K562 (cell line): ENCODE data around the gene CSRNP2. TPM values are rescaled to one million over a fixed set of nuclear protein-coding genes. Genes with fewer than 3 reads are reported as not detected.
"Not testable (repeated sequence)": the region's sequence is repeated elsewhere in the genome, so short reads cannot be mapped to it uniquely, and the experiment has no call there.

Source experiments
- ATAC-seq: fragments of 200-7000 bp; cut with Tn5 transposase; 3 replicates; pipeline ENCODE4 v1.9.1; 2020; ENCODE audit warnings: moderate library complexity
- BruUV-seq: library from RNA; stranded (reverse); fragments of 400-500 nt; replicated peaks from 2 replicates; lab custom pipeline; 2021; lab: Mats Ljungman, UMichigan
- CTCF ChIA-PET: fragments of 300-600 bp; formaldehyde crosslinking; extraction: SDS; loops from one replicate; lab custom pipeline; 2021; ENCODE audit warnings: low intra/inter-chr PET ratio; lab: Yijun Ruan, JAX
- POLR2A ChIA-PET: fragments of 300-600, 350-650 bp; sonication (Branson Sonifier 250); formaldehyde crosslinking; extraction: SDS; loops from one replicate; lab custom pipeline; 2021; ENCODE audit warnings: antibody characterized with exemption, inconsistent platforms; lab: Yijun Ruan, JAX
- DNase-seq, 4 experiments: peaks; one replicate each; pipeline versions ENCODE4 v3.0.0 to v3.0.0-alpha.2; 2011 to 2018; ENCODE audit warnings: low spot score in 3 of 4, mixed read lengths in 3 of 4; ENCODE audit errors: extremely low read depth in 1 of 4
- FAIRE-seq: peaks from 2 replicates; lab custom pipeline; 2011; peaks lifted over from hg19 to GRCh38; lab: Jason Lieb, UNC
- H2AFZ ChIP-seq: 2 replicates; pipeline ENCODE4 v1.6.0; 2011; ENCODE audit warnings: low read depth, low read length, control low read depth, inconsistent platforms
- H3K27ac ChIP-seq: fragments of 200-600 bp; 3 replicates; pipeline ENCODE4 v1.8.0; 2011; ENCODE audit warnings: low read depth, mild to moderate bottlenecking, control low read depth, inconsistent platforms, low read length, moderate library complexity, mixed read lengths; ENCODE audit errors: extremely low read depth
- H3K27me3 ChIP-seq, 2 experiments: fragments of 300-600 bp in 1 of 2; 2 replicates in 1 of 2; 3 replicates in 1 of 2; pipeline versions ENCODE4 v1.6.0 to v1.8.0; 2011; ENCODE audit warnings: inconsistent platforms in 2 of 2, low read length in 2 of 2, mild to moderate bottlenecking in 1 of 2, mixed read lengths in 1 of 2, moderate library complexity in 1 of 2; ENCODE audit not compliant: control insufficient read depth in 2 of 2, insufficient read depth in 2 of 2
- H3K36me3 ChIP-seq: fragments of 300-600 bp; 3 replicates; pipeline ENCODE4 v1.8.0; 2011; ENCODE audit warnings: mild to moderate bottlenecking, low read length, inconsistent platforms; ENCODE audit not compliant: control insufficient read depth, insufficient read depth
- H3K4me1 ChIP-seq, 2 experiments: fragments of 200-600 bp in 1 of 2; replicated peaks in 1 of 2; 2 replicates in 1 of 2; 3 replicates in 1 of 2; pipeline versions ENCODE4 v1.5.1 to v1.8.0; 2011; ENCODE audit warnings: inconsistent platforms in 2 of 2, low read length in 2 of 2, mild to moderate bottlenecking in 1 of 2, mixed read lengths in 1 of 2, moderate library complexity in 1 of 2; ENCODE audit not compliant: control insufficient read depth in 2 of 2, insufficient read depth in 2 of 2
- H3K4me2 ChIP-seq: 2 replicates; pipeline ENCODE4 v1.6.1; 2011; ENCODE audit warnings: low read length, control low read depth, inconsistent platforms, mixed read lengths; ENCODE audit not compliant: insufficient read depth
- H3K4me3 ChIP-seq: fragments of 200-600 bp; sonication (generic), shearing (Covaris generic); 2 replicates; pipeline ENCODE4 v1.5.1; 2016; ENCODE audit warnings: control low read depth, inconsistent platforms
- H3K79me2 ChIP-seq: fragments of 200-600 bp; 3 replicates; pipeline ENCODE4 v1.8.0; 2011; ENCODE audit warnings: low read length, inconsistent platforms; ENCODE audit not compliant: control insufficient read depth, insufficient read depth
- H3K9ac ChIP-seq, 2 experiments: 2 replicates each; pipeline versions ENCODE4 v1.6.0 to v1.6.1; 2011; ENCODE audit warnings: low read depth in 2 of 2, low read length in 2 of 2, control low read depth in 1 of 2, inconsistent platforms in 1 of 2, mild to moderate bottlenecking in 1 of 2, mixed read lengths in 1 of 2; ENCODE audit not compliant: insufficient read depth in 1 of 2
- H3K9me1 ChIP-seq: one replicate; pipeline ENCODE4 v1.6.0; 2011; ENCODE audit warnings: inconsistent platforms, mild to moderate bottlenecking, low read length, moderate library complexity; ENCODE audit not compliant: control insufficient read depth, insufficient read depth
- H3K9me3 ChIP-seq: replicated peaks from 2 replicates; pipeline ENCODE4 v1.5.1; 2011; ENCODE audit warnings: low read depth, low read length, inconsistent platforms; ENCODE audit not compliant: control insufficient read depth, insufficient read depth
- H4K20me1 ChIP-seq: replicated peaks from 2 replicates; pipeline ENCODE4 v1.6.1; 2011; ENCODE audit warnings: low read length, inconsistent platforms, mixed read lengths; ENCODE audit not compliant: control insufficient read depth, insufficient read depth
- BMI1 ChIP-seq: fragments of 150-350 bp; IDR thresholded peaks from 2 replicates; pipeline ENCODE4 v1.6.1; 2014; ENCODE audit warnings: low read length
- CBX1 ChIP-seq: sonication (generic); IDR thresholded peaks from 2 replicates; pipeline ENCODE4 v1.6.1; 2016; ENCODE audit warnings: antibody characterized with exemption, low read depth, mild to moderate bottlenecking
- GABPB1 ChIP-seq: sonication (generic); formaldehyde crosslinking; IDR thresholded peaks from 2 replicates; pipeline ENCODE4 v1.8.0; 2022; ENCODE audit warnings: mild to moderate bottlenecking, missing genetic modification reagents
- POLR3G ChIP-seq: IDR thresholded peaks from 2 replicates; pipeline ENCODE4 v1.6.1; 2011; ENCODE audit not compliant: insufficient read length, insufficient replicate concordance; ENCODE audit errors: extremely low read depth
- SLC30A9 ChIP-seq: fragments of 250-450 bp; sonication (Bioruptor Pico); IDR thresholded peaks from 2 replicates; pipeline ENCODE4 v1.8.0; 2022; ENCODE audit warnings: mild to moderate bottlenecking, moderate library complexity
- WGBS: fragments of 100-300 bp; shearing (Covaris generic); methylation state at CpG from one replicate; pipeline ENCODE4 v1.1.6; 2016; ENCODE audit warnings: low coverage, mixed read lengths; ENCODE audit not compliant: insufficient coverage; ENCODE audit errors: missing lambda C conversion rate; 5-methylcytosine and 5-hydroxymethylcytosine counted together
- in situ Hi-C: fragments of 300-500 bp; cut with MboI; formaldehyde crosslinking; loops from 4 replicates; pipeline ENCODE4 v1.15.0; 2018; ENCODE audit warnings: inconsistent platforms, mixed read lengths
- intact Hi-C: fragments of 100-400 bp; cut with micrococcal nuclease; formaldehyde crosslinking; loops from 2 replicates; pipeline ENCODE4 v1.14.2; 2022
- polyA plus RNA-seq, 8 experiments: library from polyadenylated mRNA; depleted of rRNA in 4 of 8; stranded (reverse) in 5 of 8; unstranded in 3 of 8; fragments of >200 nt; fragmentation: Nextera tagmentation in 2 of 8; fragmentation: Illumina TruSeq in 1 of 8; extraction: Ambion mirVana in 2 of 8; extraction: Trizol in 1 of 8; gene quantifications; 2 replicates each; pipeline versions ENCODE4 v1.2.1 to v1.2.3, GENCODE V29; 2011 to 2014; ENCODE audit warnings: inconsistent platforms in 1 of 8, missing spikeins in 1 of 8
- total RNA-seq, 7 experiments: library from RNA; depleted of rRNA in 6 of 7; stranded (reverse); fragments of >200 nt in 6 of 7; fragmentation: Illumina TruSeq in 2 of 7; extraction: Trizol in 2 of 7; gene quantifications; 2 replicates each; pipeline versions ENCODE4 v1.2.1 to v1.2.3, GENCODE V29; 2011 to 2021; ENCODE audit warnings: low replicate concordance in 1 of 7
- TF ChIP-seq, protein P1 (sequence below): sonication (generic); formaldehyde crosslinking; IDR thresholded peaks from 2 replicates; pipeline ENCODE4 v1.8.1; 2022; ENCODE audit warnings: missing genetic modification reagents

The CSRNP2 gene
- total and polyA plus RNA-seq, 9 of the 15 experiments (the other 6 are each of a cell fraction or from before 2014, with no cell fraction given) = 1.6 to 13.9 (median 5.9) TPM

DNA sequence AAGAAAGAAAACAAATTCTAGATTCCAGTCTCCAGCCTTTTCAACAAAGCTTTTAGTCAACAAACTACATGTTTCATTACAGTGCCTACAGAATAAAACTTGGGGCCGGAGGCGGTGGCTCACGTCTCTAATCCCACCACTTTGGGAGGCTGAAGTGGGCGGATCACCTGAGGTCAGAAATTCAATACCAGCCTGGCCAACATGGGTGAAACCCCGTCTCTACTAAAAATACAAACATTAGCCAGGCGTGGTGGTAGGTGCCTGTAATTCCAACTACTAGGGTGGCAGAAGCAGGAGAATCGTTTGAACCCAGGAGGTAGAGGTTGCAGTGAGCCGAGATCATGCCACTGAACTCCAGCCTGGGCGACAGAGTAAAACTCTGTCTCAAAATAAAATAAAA, 68.9 kb downstream of the CSRNP2 start:
- H3K4me3 ChIP-seq, H3K9ac ChIP-seq, DNase-seq, in situ Hi-C loops, FAIRE-seq, BruUV-seq, H4K20me1 ChIP-seq, H3K9me3 ChIP-seq, H3K27ac ChIP-seq, H3K36me3 ChIP-seq, intact Hi-C loops, H2AFZ ChIP-seq, H3K4me2 ChIP-seq, CTCF ChIA-PET, H3K9me1 ChIP-seq, ATAC-seq, H3K27me3 ChIP-seq: not testable (repeated sequence)
- POLR2A ChIA-PET = interaction anchor here (0.9 to 1.3 kb wide), 2 partner anchors 8 to 10 kb away, joined by 3 read pairs; no protein-coding TSS in a partner anchor
- Histone ChIP-seq H3K4me1 (peaks cover 19 to 32% of the 10 kb centered on the region in 2 experiments; a peak in 4 of 5 replicates), H3K79me2 (peaks cover 88% of the 10 kb centered on the region)
- WGBS = 90% methylated on average over 9 of the region's 9 CpGs

DNA sequence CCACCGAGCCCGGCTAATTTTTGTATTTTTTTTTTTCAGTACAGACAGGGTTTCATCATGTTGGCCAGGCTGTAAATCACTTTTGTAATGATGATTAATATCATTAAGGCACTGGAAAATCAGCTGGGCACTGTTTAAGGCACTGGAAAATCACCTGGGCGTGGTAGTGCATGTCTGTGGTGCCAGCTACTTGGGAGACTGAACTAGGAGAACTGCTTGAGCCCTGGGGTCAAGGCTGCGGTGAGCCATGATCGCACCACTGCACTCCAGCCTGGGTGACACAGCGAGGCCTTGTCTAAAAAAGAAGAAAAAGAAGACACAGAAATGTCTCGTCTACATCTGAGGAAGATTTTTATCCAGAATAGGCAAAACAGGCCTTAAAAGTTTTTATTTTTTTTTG, 70.0 kb downstream of the CSRNP2 start:
- BruUV-seq = no TSS peak

More for the DNA sequence above, 70.0 kb downstream of the CSRNP2 start:
- TF ChIP-seq CBX1 = no peak
- TF ChIP-seq, protein P1, sequence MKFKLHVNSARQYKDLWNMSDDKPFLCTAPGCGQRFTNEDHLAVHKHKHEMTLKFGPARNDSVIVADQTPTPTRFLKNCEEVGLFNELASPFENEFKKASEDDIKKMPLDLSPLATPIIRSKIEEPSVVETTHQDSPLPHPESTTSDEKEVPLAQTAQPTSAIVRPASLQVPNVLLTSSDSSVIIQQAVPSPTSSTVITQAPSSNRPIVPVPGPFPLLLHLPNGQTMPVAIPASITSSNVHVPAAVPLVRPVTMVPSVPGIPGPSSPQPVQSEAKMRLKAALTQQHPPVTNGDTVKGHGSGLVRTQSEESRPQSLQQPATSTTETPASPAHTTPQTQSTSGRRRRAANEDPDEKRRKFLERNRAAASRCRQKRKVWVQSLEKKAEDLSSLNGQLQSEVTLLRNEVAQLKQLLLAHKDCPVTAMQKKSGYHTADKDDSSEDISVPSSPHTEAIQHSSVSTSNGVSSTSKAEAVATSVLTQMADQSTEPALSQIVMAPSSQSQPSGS (CRISPR knock-in tag) = no peak
- no peak for TF ChIP-seq POLR3G
- no peak for TF ChIP-seq GABPB1 (CRISPR knock-in tag)
- no peak for TF ChIP-seq SLC30A9 (CRISPR knock-in tag)
- no peak for TF ChIP-seq BMI1
- ATAC-seq (no peak), DNase-seq (no peak), FAIRE-seq (no peak)
- intact Hi-C loops = no loop called here
- in situ Hi-C loops = no loop called here
- H3K27ac ChIP-seq = no peak overlapping the region
- whole genome bisulfite sequencing = 88% methylated on average over 7 of the region's 7 CpGs
- no peak overlapping the region for H2AFZ ChIP-seq
- H3K79me2 ChIP-seq = peaks cover 84% of the 10 kb centered on the region
- H4K20me1 ChIP-seq = no peaks in the 10 kb centered on the region
- no peaks in the 10 kb centered on the region for H3K9me3 ChIP-seq
- H3K9me1 ChIP-seq = no peaks in the 10 kb centered on the region
- CTCF ChIA-PET = interaction anchor here (0.6 kb wide), 1 partner anchor 9 kb away, joined by 3 read pairs; no protein-coding TSS in a partner anchor
- H3K4me1 ChIP-seq = peaks cover 17 to 23% of the 10 kb centered on the region in 2 experiments; a peak in 4 of 5 replicates
- no peak overlapping the region for H3K4me2 ChIP-seq
- no peak overlapping the region for H3K4me3 ChIP-seq
- peak overlapping the region in 1 of 2 experiments; percentile 55; a peak in 1 of 4 replicates for H3K9ac ChIP-seq
- no peaks in the 10 kb centered on the region for H3K27me3 ChIP-seq
- POLR2A ChIA-PET = interaction anchor here (1.0 to 2.2 kb wide), 2 partner anchors 9 to 10 kb away, joined by 3 to 11 read pairs; no protein-coding TSS in a partner anchor
- H3K36me3 ChIP-seq = peaks cover 9% of the 10 kb centered on the region
